ENCODE results near the gene RAB26. TPM values are rescaled to one million over a fixed set of nuclear protein-coding genes. Genes with fewer than 3 reads are reported as not detected.

Gene RAB26
- total RNA-seq, 4 donors from 2014 or later: 17.9 to 33.8 (median 24.3) TPM

DNA sequence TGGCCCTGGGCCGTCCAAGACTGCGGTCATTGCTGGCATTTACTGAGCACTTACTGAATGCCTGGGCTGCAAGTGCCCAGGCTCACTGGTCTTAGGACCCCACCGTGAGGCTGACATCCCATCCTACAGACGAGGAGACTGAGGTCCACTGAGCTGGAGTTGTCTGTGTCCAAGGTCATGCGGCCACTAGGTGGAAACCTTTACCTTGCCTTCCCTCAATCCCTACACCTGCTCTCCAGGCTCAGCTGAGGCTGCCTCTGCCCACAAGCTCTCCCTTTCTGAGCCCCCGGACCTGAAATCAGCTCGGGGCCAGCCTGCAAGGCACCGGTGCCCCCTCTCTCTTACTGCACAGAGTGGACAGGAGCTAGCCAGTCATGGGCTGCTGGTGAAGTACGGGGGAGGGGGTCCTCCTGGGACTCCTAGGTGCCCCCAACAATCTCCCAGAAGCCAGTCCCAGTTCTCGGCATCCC lies 46.5 kb downstream of the RAB26 start:
- Histone ChIP-seq H3K27me3 (peaks cover 0 to 27% of the 10 kb centered on the region in 2 donors), H3K4me3 (no peak overlapping the region), H3K9me3 (no peaks in the 10 kb centered on the region), H3K36me3 (no peaks in the 10 kb centered on the region), H3K4me1 (peaks cover 0 to 19% (median 13%) of the 10 kb centered on the region in 4 donors), H3K27ac (no peak overlapping the region)
- TF ChIP-seq, protein P1, sequence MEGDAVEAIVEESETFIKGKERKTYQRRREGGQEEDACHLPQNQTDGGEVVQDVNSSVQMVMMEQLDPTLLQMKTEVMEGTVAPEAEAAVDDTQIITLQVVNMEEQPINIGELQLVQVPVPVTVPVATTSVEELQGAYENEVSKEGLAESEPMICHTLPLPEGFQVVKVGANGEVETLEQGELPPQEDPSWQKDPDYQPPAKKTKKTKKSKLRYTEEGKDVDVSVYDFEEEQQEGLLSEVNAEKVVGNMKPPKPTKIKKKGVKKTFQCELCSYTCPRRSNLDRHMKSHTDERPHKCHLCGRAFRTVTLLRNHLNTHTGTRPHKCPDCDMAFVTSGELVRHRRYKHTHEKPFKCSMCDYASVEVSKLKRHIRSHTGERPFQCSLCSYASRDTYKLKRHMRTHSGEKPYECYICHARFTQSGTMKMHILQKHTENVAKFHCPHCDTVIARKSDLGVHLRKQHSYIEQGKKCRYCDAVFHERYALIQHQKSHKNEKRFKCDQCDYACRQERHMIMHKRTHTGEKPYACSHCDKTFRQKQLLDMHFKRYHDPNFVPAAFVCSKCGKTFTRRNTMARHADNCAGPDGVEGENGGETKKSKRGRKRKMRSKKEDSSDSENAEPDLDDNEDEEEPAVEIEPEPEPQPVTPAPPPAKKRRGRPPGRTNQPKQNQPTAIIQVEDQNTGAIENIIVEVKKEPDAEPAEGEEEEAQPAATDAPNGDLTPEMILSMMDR (IDR thresholded peaks at IDR 0.05): peak; percentile 27 to 73 (median 60)
- no peak for TF ChIP-seq POLR2A (IDR thresholded peaks at IDR 0.05)
- DNase-seq: peak in 2 of 3 donors; percentile 68 to 85

DNA sequence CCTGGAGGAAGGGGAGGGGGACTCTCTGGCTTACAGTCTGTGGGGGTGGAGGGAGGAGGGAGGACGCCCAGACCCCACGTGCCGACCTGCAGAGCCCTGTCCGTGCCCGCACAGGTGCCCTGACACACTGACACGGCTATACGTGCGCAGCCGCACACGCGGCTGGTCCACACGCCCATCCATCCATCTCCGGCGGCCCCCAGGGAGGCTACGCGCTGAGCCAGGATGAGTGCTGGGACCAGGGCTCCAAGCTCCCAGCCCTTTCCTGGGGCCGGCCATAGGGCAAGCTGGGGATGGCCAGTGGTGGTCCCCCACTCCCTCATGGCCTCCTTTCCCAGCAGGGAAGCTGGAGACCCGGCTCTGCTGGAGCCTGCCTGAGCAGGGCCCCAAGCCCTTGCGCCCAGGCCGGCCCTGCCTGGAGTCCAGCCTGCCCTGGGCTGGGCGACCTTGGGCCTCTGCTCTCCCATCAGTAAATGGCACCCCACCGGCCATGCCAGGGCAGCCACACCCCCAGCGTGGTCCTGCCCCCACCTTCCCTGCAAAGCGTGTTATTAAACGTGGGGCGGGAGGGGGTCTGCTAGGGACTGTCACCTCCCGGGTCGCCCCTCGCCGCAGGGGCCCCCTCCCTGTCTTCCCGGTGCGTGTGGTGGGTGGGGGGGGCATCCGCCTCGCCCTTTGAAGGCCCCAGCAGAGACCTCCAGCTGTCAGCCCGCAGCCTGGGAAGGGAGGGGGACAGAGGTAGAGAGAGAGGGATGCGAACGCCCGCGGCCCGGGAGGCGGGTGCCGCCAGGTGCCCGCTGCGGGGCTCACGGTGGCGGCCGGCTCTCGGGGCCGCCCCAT lies 47.1 kb downstream of the RAB26 start:
- DNase-seq: no peak
- Histone ChIP-seq H3K27me3 (peaks cover 0 to 27% of the 10 kb centered on the region in 2 donors), H3K4me1 (peaks cover 0 to 19% (median 13%) of the 10 kb centered on the region in 4 donors), H3K27ac (no peak overlapping the region), H3K9me3 (no peaks in the 10 kb centered on the region), H3K4me3 (peak overlapping the region in 3 of 4 donors; percentile 49 to 64 (median 55)), H3K36me3 (no peaks in the 10 kb centered on the region)
- TF ChIP-seq, protein P1 (IDR thresholded peaks at IDR 0.05): no peak
- TF ChIP-seq POLR2A (IDR thresholded peaks at IDR 0.05): no peak

DNA sequence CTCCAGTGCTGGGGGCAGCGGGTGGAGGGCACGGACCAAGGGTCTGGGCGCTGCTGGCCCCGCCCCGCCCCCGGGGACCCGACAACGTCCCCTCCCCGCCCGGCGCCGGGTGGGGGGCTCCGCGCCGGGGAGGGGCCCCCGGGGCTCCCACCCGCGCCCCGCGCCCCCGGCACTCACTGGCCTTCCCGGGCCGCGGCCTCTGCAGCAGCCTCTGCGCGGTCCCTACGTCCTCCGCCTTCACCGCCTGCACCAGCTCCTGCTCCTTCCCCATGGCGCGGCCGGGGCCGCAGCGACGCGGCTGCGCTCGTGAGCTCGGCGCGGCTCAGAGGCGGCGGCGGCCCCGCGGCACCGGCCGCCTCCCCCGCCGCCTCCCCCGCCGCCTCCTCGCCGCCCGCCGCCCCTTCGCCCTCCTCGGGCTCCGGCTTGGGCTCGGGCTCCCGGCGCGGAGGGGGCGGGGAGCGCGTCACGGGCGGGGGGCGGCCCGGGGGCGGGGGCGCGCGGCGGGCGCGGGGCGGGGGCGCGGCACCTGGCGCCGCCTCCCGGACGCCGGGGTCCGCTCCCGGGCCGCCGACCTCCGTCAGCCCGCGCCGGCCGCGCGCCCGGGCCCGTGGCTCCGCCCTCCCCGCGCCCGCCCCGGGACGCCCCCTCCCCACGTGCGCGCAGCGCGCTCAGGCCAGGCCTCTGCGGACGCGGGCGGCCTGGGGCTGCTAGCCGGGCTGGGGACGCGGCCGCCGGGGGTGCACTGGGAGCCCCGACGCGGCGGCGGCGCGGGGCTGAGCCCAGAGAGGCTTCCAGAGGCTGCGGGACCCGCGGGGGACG lies 47.9 kb downstream of the RAB26 start, which contains the start of gene CASKIN1:
Gene CASKIN1, minus strand, starts transcription at position 444 of the 819 bp plus-strand sequence. Its CDS starts 173 bp downstream, at position 271.
- TF ChIP-seq, protein P1 (IDR thresholded peaks at IDR 0.05): no peak
- TF ChIP-seq POLR2A (IDR thresholded peaks at IDR 0.05): no peak
- peaks cover 0 to 19% (median 13%) of the 10 kb centered on the region in 4 donors for H3K4me1 ChIP-seq
- peak within 1 kb of the TSS in 3 of 4 donors; percentile 49 to 64 (median 55) for H3K4me3 ChIP-seq
- peaks cover 0 to 27% of the 10 kb centered on the region in 2 donors for H3K27me3 ChIP-seq
- no peak within 1 kb of the TSS for H3K27ac ChIP-seq
- H3K9me3 ChIP-seq: no peaks in the 10 kb centered on the region
- no peaks in the 10 kb centered on the region for H3K36me3 ChIP-seq
- no peak for DNase-seq

DNA sequence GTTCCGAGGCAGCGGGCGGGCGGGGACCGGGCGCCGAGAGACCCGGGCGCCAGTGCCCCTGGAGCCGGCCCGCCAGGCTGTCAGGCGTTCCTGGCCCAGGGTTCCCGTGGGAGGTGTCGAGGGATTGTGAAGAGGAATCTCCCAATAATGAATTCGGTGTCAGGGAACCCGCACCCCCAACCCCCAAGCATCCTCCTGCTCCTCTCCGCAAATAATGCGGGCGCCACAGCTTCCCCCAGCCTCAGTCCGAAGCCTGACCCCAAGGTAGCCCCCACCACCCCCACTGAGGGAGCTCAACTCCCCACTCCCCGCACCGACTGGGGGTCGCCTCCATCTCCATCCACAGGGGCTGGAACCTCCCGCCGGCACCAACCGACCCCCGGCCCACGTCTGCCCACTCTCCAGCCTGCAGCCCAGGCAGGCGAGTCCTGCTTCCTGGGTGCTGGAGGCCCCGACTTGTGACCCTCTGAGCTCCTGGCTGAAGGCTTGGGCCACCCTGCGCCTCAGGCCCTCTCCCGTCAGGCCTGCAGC lies 48.6 kb downstream of the RAB26 start:
- peaks cover 0 to 19% (median 13%) of the 10 kb centered on the region in 4 donors for H3K4me1 ChIP-seq
- no peak overlapping the region for H3K27ac ChIP-seq
- H3K36me3 ChIP-seq: no peaks in the 10 kb centered on the region
- no peaks in the 10 kb centered on the region for H3K9me3 ChIP-seq
- H3K4me3 ChIP-seq: peak overlapping the region in 3 of 4 donors; percentile 35 to 64 (median 55)
- DNase-seq: no peak
- H3K27me3 ChIP-seq: peaks cover 0 to 27% of the 10 kb centered on the region in 2 donors
- no peak for TF ChIP-seq POLR2A (IDR thresholded peaks at IDR 0.05)
- TF ChIP-seq, protein P1 (IDR thresholded peaks at IDR 0.05): no peak

DNA sequence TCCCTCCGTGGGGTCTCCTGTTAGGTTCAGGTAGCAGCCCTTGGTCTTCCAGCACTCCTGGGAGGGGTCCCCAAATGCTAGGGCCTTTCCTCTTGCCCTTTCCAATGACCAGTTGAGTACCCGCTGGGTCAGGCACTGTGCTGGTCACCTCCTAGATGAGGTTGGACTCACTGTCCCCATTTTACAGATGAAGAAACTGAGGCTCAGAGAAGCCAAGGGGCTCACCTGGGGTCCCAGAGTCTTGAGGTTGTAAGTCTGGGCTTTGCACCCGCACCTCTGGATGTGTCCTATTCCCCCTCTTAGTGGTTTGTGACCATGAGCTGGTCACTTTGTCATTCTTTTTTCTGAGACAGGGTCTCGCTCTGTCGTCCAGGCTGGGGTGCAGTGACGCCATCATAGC lies 49.3 kb downstream of the RAB26 start:
- H3K4me3 ChIP-seq: no peak overlapping the region
- no peaks in the 10 kb centered on the region for H3K36me3 ChIP-seq
- H3K27ac ChIP-seq: no peak overlapping the region
- no peak for DNase-seq
- peaks cover 0 to 27% of the 10 kb centered on the region in 2 donors for H3K27me3 ChIP-seq
- no peak for TF ChIP-seq POLR2A (IDR thresholded peaks at IDR 0.05)
- TF ChIP-seq, protein P1 (IDR thresholded peaks at IDR 0.05): no peak
- no peaks in the 10 kb centered on the region for H3K9me3 ChIP-seq
- peaks cover 0 to 19% (median 13%) of the 10 kb centered on the region in 4 donors for H3K4me1 ChIP-seq
